Measurements from ENCODE around the gene RUNX2.

The RUNX2 gene

GRCh38 chr6:45351076-45351475, 22.9 kb downstream of the RUNX2 start:
- DNase-seq (ENCODE audit: low read depth in 1 of 2, low spot score in 1 of 2) = no peak

DNA sequence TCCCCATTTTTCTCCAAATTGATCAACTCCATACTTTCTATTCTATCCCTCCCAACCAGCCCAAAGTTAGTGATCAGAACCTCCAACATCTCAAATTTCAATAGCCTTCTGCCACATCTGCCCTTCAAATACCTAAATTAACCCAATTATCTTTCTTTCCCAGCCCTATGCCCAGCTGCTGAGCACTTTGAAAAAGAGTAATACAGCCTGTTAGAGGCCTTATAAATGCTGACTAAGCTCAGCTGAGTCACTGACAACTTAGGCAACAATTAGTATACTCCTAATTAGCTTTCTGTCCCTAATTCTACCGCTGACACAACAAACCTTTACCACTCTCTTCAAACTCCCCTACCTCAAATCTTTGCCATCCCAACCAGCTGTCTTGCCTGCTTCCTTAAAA, 23.5 kb downstream of the RUNX2 start:
- DNase-seq (ENCODE audit: low read depth in 1 of 2, low spot score in 1 of 2) = no peak

- DNase-seq (ENCODE audit: low read depth in 1 of 2, low spot score in 1 of 2) = no peak
Measured at GRCh38 chr6:45353654-45354053, 25.5 kb downstream of the RUNX2 start.

- DNase-seq (ENCODE audit: low read depth in 1 of 2, low spot score in 1 of 2) = no peak
Measured at GRCh38 chr6:45364466-45364865, 36.3 kb downstream of the RUNX2 start.

DNA sequence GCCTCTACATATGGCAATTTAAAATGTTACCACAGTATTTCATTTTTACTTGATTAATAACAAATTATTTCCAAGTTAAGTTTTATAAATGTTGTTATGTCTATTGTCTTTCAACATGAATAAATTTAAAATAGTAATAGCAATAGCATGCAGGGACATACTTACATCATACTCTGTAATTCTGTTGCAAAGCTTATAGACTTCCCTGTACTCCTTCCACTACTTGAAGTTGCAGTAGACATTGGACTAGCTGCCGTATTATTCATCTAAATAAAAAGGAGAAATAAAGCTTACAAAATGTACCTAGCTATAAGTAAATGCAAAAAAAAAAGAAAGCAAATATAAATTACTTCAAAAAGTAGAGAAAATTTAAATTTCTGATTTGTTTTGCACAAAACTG, 36.9 kb downstream of the RUNX2 start:
- no peak for DNase-seq (ENCODE audit: low read depth in 1 of 2, low spot score in 1 of 2)

DNA sequence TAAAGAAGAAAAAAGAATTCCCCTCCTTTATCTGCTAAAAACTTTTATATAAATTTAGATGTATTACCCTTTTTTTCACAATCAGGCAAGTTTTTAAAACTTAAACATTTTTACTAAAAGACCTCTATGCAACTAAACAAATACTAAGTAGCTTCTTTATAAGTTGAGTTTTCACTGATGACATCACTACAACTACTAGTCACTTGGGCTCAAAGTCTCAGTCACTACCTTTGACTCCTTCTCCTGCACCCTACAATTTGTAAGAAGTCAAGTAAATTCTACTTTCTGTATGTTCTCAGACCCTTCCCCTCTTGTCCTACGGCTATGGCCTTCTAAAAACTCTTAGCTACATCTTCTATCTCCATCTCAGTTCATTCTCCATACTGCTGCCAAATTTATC, 38.4 kb downstream of the RUNX2 start:
- DNase-seq (ENCODE audit: low read depth in 1 of 2, low spot score in 1 of 2) = no peak

DNA sequence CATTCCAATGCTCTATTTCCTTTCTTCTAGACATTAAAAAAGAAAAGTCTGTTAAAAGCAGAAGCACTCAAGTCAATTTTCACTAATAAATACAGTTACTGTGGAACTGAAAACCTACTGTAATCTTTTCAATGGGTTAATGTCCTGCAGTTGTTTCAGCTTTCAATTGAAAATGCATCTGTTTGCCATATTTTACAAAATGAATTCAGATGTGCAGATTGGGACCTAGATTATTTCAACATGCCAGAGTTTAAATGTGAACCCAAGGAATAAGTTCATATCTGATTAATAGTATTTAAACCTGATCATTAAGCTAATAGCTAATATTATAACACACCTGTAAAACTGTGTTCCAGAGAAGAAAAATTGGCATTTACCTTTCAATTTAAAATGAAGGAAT, 39.9 kb downstream of the RUNX2 start:
- no peak for DNase-seq (ENCODE audit: low read depth in 1 of 2, low spot score in 1 of 2)

GRCh38 chr6:45369870-45370269, 41.7 kb downstream of the RUNX2 start:
- DNase-seq (ENCODE audit: low read depth in 1 of 2, low spot score in 1 of 2) = no peak

DNA sequence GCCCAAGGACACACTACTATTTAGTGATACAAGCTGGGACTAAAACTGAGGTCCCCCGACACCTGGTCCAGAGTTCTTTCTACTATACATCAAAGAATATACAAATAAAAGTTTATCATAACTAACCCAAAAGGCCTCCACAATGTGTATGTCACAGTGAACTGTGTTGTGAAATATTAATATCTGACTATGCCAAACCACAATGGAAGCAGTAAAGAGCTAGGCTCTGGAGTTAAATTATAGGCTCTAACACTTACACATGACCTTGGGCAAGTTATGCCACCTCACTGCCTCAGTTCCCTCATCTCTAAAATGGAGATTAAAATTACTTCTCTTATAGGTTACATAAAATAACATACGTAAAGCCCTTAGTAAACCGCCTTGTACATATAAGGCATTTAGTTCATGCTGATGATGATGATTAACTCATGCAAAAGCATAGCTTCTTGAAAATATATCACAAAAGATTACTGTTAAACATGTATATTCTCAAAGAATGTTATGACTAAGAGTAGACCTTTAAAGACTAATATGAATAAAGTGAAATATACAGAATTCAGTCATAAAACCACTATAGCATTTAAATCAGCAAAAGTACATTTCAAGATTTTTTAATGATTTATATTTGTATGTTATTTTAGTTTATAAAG, 43.9 kb downstream of the RUNX2 start:
- no peak for DNase-seq (ENCODE audit: low read depth in 1 of 2, low spot score in 1 of 2)

GRCh38 chr6:45375449-45375848, 47.3 kb downstream of the RUNX2 start:
- no peak for DNase-seq (ENCODE audit: low read depth in 1 of 2, low spot score in 1 of 2)

- no peak for DNase-seq (ENCODE audit: low read depth in 1 of 2, low spot score in 1 of 2)
Measured at GRCh38 chr6:45376310-45377042, 48.3 kb downstream of the RUNX2 start.

- peak in 1 of 2 donors; percentile 57 for DNase-seq (ENCODE audit: low read depth in 1 of 2, low spot score in 1 of 2)
Measured at GRCh38 chr6:45377043-45377553, 49.0 kb downstream of the RUNX2 start.

DNA sequence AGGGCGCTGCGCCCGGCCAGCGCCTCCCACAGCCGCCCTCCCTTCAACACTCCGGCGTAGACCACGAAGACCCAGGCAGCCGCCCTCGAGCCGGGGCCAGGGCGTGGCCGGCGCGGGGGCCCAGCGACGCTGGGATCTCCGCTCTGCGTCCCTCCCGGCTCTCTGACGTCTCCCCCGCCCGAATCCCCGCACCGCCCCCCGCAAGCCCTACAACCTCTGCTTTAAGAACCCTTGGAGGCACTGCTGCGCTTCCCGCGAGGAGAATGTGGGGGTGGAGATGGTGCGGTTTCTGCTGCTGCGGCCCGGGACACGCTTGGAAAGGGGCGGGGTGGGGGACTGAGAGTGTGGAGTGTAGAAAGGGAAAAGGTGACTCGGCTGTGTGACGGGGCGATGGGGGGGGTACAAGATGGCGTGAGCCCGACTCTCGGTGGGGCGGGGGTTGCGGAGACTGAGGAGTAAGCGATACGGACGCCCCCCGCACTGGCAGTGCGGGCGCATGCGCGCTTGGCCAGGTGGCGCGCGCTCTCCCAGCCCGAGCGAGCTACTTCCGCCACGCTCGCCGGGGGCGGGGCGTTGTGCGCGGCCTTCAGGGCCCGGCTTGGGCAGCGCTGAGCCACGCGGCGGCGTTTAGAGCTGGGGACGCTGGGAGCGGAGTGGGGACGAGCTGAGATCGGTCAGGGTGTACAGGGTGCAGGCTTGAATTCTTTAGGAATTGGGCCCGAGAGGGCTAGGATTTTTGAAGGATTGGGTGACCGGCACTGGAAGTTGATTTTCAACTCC, 49.6 kb downstream of the RUNX2 start, which contains the start of gene SUPT3H:
Gene SUPT3H (minus strand): TSS at position 381 of the 780 bp plus-strand sequence.
- DNase-seq (ENCODE audit: low read depth in 1 of 2, low spot score in 1 of 2) = peak; percentile 61 to 90

GRCh38 chr6:45378334-45378926, 50.3 kb downstream of the RUNX2 start:
- DNase-seq (ENCODE audit: low read depth in 1 of 2, low spot score in 1 of 2) = no peak

DNA sequence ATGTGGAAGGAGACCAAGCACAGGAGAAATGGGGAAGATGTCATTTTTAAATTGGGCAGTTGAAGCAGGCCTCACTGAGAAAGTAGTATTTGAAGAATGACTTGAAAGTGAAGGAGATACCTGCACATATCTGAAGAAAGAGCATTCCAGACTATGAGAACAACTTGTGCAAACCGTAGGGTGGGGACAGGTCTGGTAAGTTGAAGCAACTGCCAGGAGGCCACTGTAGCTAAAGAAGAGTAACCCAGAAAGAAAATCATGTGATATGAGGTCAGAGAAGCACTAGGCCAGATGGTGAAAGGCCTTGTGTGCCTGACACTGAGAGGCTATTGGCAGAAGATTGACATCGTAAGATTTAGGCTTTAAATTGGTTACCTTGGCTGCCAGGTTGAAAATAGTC, 54.3 kb downstream of the RUNX2 start:
- DNase-seq (ENCODE audit: low read depth in 1 of 2, low spot score in 1 of 2) = no peak

DNA sequence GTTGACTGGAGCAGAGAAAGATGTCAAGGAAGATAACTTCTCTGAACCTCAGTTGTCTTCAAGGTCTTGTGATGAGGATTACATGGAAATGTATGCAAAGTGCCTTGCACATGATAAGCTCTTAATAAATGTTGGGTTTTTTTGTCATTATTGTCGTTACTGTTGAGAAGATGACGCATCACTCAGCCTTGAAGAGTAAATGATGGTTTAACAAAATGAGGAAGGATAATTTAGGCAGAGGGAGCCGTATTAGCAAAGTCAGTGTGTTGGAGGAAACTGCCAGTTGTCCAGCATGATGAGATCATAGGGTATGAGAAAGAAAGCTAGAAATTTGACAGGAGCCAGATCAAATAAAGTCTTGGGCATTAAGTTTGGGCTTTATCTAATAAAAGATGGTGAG, 58.4 kb downstream of the RUNX2 start:
- no peak for DNase-seq (ENCODE audit: low read depth in 1 of 2, low spot score in 1 of 2)

DNA sequence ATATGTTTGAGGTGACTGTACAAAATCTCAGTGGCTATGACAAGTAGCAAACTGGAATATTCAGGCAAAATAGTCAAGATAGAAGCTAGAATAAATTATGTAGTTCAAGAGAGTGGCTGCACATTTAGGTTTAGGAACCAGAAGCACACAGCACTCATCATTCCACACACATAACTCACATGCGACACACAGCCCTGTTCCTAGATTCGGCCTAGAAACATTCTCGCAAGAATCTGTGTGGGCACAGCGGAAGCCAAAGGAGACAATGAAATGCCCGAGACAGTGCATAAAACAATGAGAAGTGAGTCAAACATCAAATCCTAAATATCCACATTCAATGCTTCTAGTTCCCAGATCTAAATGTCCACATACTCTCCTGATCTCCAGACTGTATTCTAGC, 59.1 kb downstream of the RUNX2 start:
- DNase-seq (ENCODE audit: low read depth in 1 of 2, low spot score in 1 of 2) = no peak

DNA sequence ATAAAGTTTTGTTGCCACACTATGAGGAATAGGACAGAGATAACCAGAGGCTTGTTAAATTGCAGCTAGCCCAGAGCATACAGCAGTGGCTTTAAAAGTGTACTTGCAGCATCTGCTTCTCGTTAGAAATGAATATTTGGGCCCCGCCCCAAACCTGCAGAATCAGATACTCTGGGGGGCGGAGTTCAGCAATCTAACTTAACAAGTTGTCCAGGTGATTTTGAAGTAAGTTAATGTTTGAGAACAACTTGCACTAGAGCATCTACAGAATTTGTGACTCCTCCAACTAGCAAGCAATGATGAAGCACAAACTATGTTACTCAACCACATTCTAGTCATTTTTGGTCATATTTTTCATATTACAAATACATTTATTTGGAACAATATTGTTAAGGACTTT, 60.2 kb downstream of the RUNX2 start:
- DNase-seq (ENCODE audit: low read depth in 1 of 2, low spot score in 1 of 2) = no peak

DNA sequence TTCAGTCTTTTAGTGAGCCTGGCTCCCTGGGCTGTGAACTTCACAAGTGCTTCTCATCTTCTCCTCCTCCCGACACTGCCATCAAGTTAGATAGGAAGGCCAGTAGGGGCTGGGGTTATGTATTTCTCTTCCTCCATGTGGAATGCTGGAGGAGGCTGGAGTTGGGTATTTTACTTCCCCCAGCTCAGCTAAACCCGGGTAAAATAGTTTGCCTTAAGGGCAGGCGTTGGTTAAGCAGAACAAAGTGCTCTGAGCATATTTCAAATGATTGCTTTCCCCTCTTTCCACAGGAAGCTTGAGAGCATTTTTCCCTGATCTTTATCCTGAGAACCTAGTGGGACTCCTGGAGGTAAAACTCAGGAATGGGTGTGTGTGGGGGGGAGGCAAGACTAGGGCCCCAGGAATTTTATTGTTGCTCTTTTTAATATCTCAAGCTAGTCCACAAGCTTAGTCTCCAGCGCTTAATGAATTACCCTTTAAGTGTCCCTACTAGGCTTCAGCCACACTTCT, 66.5 kb downstream of the RUNX2 start:
- no peak for DNase-seq (ENCODE audit: low read depth in 1 of 2, low spot score in 1 of 2)

- DNase-seq (ENCODE audit: low read depth in 1 of 2, low spot score in 1 of 2) = no peak
Measured at GRCh38 chr6:45398075-45398813, 70.1 kb downstream of the RUNX2 start.

- no peak for DNase-seq (ENCODE audit: low read depth in 1 of 2, low spot score in 1 of 2)
Measured at GRCh38 chr6:45400021-45400420, 71.9 kb downstream of the RUNX2 start.

Measured in activated T-helper 1 cell treated with anti-CD3 and anti-CD28 coated beads, Interleukin-2, amount 50 U/mL, for 16 hours (primary cell).